ENCODE measurements around the gene MYCBP2.

DNA sequence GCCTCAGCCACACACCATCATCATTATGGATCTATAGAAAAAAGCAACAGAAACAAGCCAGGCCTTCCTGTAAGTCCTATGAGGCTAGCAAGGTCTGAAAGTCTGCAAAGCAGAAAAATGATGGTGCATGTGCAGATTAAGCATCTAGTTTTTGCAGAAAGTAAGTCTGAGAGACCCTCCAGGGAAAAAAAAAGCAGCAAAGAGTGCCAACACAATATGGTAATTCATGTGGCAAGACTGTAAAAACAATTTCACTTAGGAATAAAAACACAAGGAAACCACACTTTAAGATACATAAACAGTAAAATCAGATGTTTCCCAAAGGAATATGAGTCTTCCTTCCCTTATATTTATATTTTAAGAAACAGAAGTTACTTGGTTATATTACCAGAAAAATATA, 187.6 kb downstream of the MYCBP2 start:
- no peak for TF ChIP-seq ZNF830 (tag by site-specific recombination; IDR thresholded peaks at IDR 0.05; ENCODE audit: low read depth)
- no peak for TF ChIP-seq ZNF394 (tag by site-specific recombination; IDR thresholded peaks at IDR 0.05; ENCODE audit: borderline replicate concordance)
- no peak for TF ChIP-seq ZNF747 (tag by site-specific recombination; IDR thresholded peaks at IDR 0.05)
- no peak for TF ChIP-seq ZNF501 (tag by site-specific recombination; IDR thresholded peaks at IDR 0.05)
- TF ChIP-seq, protein P1, sequence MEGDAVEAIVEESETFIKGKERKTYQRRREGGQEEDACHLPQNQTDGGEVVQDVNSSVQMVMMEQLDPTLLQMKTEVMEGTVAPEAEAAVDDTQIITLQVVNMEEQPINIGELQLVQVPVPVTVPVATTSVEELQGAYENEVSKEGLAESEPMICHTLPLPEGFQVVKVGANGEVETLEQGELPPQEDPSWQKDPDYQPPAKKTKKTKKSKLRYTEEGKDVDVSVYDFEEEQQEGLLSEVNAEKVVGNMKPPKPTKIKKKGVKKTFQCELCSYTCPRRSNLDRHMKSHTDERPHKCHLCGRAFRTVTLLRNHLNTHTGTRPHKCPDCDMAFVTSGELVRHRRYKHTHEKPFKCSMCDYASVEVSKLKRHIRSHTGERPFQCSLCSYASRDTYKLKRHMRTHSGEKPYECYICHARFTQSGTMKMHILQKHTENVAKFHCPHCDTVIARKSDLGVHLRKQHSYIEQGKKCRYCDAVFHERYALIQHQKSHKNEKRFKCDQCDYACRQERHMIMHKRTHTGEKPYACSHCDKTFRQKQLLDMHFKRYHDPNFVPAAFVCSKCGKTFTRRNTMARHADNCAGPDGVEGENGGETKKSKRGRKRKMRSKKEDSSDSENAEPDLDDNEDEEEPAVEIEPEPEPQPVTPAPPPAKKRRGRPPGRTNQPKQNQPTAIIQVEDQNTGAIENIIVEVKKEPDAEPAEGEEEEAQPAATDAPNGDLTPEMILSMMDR (tag by site-specific recombination; IDR thresholded peaks at IDR 0.05): no peak
- no peak for TF ChIP-seq ZNF785 (tag by site-specific recombination; IDR thresholded peaks at IDR 0.05)
- no peak for TF ChIP-seq OSR2 (tag by site-specific recombination; IDR thresholded peaks at IDR 0.05)
- TF ChIP-seq, protein P2, sequence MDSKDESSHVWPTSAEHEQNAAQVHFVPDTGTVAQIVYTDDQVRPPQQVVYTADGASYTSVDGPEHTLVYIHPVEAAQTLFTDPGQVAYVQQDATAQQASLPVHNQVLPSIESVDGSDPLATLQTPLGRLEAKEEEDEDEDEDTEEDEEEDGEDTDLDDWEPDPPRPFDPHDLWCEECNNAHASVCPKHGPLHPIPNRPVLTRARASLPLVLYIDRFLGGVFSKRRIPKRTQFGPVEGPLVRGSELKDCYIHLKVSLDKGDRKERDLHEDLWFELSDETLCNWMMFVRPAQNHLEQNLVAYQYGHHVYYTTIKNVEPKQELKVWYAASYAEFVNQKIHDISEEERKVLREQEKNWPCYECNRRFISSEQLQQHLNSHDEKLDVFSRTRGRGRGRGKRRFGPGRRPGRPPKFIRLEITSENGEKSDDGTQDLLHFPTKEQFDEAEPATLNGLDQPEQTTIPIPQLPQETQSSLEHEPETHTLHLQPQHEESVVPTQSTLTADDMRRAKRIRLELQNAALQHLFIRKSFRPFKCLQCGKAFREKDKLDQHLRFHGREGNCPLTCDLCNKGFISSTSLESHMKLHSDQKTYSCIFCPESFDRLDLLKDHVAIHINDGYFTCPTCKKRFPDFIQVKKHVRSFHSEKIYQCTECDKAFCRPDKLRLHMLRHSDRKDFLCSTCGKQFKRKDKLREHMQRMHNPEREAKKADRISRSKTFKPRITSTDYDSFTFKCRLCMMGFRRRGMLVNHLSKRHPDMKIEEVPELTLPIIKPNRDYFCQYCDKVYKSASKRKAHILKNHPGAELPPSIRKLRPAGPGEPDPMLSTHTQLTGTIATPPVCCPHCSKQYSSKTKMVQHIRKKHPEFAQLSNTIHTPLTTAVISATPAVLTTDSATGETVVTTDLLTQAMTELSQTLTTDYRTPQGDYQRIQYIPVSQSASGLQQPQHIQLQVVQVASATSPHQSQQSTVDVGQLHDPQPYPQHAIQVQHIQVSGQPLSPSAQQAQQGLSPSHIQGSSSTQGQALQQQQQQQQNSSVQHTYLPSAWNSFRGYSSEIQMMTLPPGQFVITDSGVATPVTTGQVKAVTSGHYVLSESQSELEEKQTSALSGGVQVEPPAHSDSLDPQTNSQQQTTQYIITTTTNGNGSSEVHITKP (tag by site-specific recombination; IDR thresholded peaks at IDR 0.05): no peak
- TF ChIP-seq YY1 (tag by site-specific recombination; IDR thresholded peaks at IDR 0.05): no peak
- no peak for TF ChIP-seq ZNF707 (tag by site-specific recombination; IDR thresholded peaks at IDR 0.05)
- TF ChIP-seq ZNF416 (tag by site-specific recombination; IDR thresholded peaks at IDR 0.05): no peak
- TF ChIP-seq, protein P3, sequence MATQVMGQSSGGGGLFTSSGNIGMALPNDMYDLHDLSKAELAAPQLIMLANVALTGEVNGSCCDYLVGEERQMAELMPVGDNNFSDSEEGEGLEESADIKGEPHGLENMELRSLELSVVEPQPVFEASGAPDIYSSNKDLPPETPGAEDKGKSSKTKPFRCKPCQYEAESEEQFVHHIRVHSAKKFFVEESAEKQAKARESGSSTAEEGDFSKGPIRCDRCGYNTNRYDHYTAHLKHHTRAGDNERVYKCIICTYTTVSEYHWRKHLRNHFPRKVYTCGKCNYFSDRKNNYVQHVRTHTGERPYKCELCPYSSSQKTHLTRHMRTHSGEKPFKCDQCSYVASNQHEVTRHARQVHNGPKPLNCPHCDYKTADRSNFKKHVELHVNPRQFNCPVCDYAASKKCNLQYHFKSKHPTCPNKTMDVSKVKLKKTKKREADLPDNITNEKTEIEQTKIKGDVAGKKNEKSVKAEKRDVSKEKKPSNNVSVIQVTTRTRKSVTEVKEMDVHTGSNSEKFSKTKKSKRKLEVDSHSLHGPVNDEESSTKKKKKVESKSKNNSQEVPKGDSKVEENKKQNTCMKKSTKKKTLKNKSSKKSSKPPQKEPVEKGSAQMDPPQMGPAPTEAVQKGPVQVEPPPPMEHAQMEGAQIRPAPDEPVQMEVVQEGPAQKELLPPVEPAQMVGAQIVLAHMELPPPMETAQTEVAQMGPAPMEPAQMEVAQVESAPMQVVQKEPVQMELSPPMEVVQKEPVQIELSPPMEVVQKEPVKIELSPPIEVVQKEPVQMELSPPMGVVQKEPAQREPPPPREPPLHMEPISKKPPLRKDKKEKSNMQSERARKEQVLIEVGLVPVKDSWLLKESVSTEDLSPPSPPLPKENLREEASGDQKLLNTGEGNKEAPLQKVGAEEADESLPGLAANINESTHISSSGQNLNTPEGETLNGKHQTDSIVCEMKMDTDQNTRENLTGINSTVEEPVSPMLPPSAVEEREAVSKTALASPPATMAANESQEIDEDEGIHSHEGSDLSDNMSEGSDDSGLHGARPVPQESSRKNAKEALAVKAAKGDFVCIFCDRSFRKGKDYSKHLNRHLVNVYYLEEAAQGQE (tag by site-specific recombination; IDR thresholded peaks at IDR 0.05): no peak
- TF ChIP-seq ZNF184 (tag by site-specific recombination; IDR thresholded peaks at IDR 0.05): no peak

Measured in HEK293 (cell line).